GM12892 (cell line): ENCODE data around the gene COCH.

ENCODE experiments used
- POLR2A ChIP-seq: IDR thresholded peaks from 2 replicates; pipeline ENCODE4 v1.6.1; 2011; ENCODE audit warnings: low read depth, low read length, control low read depth
- POLR2AphosphoS5 ChIP-seq: IDR thresholded peaks from 2 replicates; pipeline ENCODE4 v1.6.1; 2011; ENCODE audit warnings: low read depth, low read length, control low read depth
- TAF1 ChIP-seq: IDR thresholded peaks from 2 replicates; pipeline ENCODE4 v1.6.1; 2011; ENCODE audit warnings: low read depth, mild to moderate bottlenecking, control low read depth, low read length, borderline replicate concordance

DNA sequence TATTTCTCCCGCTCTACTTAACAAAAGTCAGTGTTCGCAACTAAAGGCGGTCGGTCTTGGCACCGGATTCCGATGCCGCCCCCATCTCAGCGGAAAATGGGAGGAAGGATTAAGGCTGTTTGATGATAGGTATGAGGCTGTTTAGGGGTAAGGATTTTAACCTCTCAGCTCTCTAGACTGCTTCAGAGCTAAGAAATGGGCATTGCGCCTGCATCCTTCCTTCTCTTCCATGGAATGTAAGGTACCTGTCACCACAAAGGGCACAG is 1.4 kb downstream of the COCH start:
- no peak for TF ChIP-seq POLR2A
- TF ChIP-seq TAF1 = no peak
- TF ChIP-seq POLR2AphosphoS5 = no peak
